Peyer's patch (tissue), 4 donors: ENCODE measurements around the gene IGFBP6.

Experiments
- POLR2A ChIP-seq, 2 donors: fragments of 450-650 bp; IDR thresholded peaks; one replicate each; pipeline ENCODE4 v1.5.1; 2017; ENCODE audit warnings: antibody characterized with exemption in 2 of 2, mild to moderate bottlenecking in 2 of 2, moderate library complexity in 2 of 2
- TF ChIP-seq, protein P1 (sequence below), 6 experiments: fragments of 450-650 bp in 4 of 6; fragments of 200-600 bp in 2 of 6; sonication (generic) in 1 of 6; IDR thresholded peaks; one replicate each; pipeline ENCODE4 v1.5.1; 2017 to 2019; ENCODE audit warnings: antibody characterized with exemption in 6 of 6, mild to moderate bottlenecking in 3 of 6, moderate library complexity in 1 of 6

DNA sequence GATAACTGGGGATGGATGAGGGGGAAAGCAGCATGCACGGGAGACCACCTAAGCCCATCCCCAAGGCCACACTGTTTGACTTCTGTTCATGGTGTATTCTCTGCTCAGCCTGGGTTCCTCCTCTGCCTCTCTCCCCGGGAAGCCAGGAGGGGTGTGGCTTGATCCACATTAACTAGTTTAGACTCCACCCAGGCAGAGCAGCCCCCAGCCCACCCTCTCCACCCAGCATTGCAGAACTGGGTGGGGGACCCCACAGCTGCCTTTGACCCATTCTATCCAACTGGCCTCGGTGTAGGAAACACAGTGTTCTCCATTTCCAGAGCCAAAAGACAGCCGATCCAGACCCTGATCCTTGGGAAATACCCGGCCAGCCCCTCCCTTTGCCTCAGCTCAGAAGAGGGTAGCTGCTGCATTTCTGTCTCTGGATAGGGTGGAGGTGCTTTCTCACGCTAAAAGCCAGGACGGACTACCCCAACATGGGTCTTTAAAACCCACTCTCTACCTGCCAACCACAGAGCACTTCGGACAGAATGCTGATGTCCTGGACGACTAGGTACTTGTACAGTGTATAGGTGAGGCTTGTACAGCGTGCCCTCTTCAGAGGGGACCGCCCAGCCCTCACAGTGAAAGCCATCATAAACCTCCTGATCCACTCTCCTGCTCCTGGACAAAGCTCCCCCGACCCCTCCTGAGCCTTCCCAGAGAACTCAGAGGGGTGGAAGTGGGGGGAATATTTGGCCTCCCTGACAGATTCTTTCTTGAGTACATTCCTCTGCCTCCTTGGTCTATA, 27.7 kb upstream of the IGFBP6 start:
- no peak for TF ChIP-seq POLR2A (IDR thresholded peaks at IDR 0.05)
- TF ChIP-seq, protein P1, sequence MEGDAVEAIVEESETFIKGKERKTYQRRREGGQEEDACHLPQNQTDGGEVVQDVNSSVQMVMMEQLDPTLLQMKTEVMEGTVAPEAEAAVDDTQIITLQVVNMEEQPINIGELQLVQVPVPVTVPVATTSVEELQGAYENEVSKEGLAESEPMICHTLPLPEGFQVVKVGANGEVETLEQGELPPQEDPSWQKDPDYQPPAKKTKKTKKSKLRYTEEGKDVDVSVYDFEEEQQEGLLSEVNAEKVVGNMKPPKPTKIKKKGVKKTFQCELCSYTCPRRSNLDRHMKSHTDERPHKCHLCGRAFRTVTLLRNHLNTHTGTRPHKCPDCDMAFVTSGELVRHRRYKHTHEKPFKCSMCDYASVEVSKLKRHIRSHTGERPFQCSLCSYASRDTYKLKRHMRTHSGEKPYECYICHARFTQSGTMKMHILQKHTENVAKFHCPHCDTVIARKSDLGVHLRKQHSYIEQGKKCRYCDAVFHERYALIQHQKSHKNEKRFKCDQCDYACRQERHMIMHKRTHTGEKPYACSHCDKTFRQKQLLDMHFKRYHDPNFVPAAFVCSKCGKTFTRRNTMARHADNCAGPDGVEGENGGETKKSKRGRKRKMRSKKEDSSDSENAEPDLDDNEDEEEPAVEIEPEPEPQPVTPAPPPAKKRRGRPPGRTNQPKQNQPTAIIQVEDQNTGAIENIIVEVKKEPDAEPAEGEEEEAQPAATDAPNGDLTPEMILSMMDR (IDR thresholded peaks at IDR 0.05) = no peak
